ENCODE data around the gene SPOP.

The SPOP gene

GRCh38 chr17:49556223-49556943 lies 121.5 kb downstream of the SPOP start:
- no peaks in the 10 kb centered on the region for H3K9me3 ChIP-seq (ENCODE audit: severe bottlenecking)
- peak; percentile 96 for TF ChIP-seq CTCF (IDR thresholded peaks at IDR 0.05; ENCODE audit: poor library complexity, severe bottlenecking)
- H3K4me3 ChIP-seq (ENCODE audit: severe bottlenecking) = no peak overlapping the region
- H3K27me3 ChIP-seq (ENCODE audit: insufficient read depth, poor library complexity, severe bottlenecking) = no peaks in the 10 kb centered on the region
- DNase-seq (ENCODE audit: low spot score) (peak; percentile 68), ATAC-seq (ENCODE audit: low read depth) (peak; percentile 88)
- no peak overlapping the region for H3K27ac ChIP-seq (ENCODE audit: poor library complexity, severe bottlenecking)
- H3K36me3 ChIP-seq (ENCODE audit: low read depth) = no peaks in the 10 kb centered on the region
- H3K4me1 ChIP-seq (ENCODE audit: insufficient read depth, poor library complexity, severe bottlenecking) = no peaks in the 10 kb centered on the region

GRCh38 chr17:49555495-49556222 lies 122.2 kb downstream of the SPOP start:
- no peak for TF ChIP-seq CTCF (IDR thresholded peaks at IDR 0.05; ENCODE audit: poor library complexity, severe bottlenecking)
- Histone ChIP-seq H3K4me3 (ENCODE audit: severe bottlenecking) (no peak overlapping the region), H3K4me1 (ENCODE audit: insufficient read depth, poor library complexity, severe bottlenecking) (no peaks in the 10 kb centered on the region), H3K27me3 (ENCODE audit: insufficient read depth, poor library complexity, severe bottlenecking) (no peaks in the 10 kb centered on the region), H3K9me3 (ENCODE audit: severe bottlenecking) (no peaks in the 10 kb centered on the region), H3K27ac (ENCODE audit: poor library complexity, severe bottlenecking) (no peak overlapping the region), H3K36me3 (ENCODE audit: low read depth) (no peaks in the 10 kb centered on the region)
- ATAC-seq (ENCODE audit: low read depth) = no peak
- no peak for DNase-seq (ENCODE audit: low spot score)

- no peak for TF ChIP-seq CTCF (IDR thresholded peaks at IDR 0.05; ENCODE audit: poor library complexity, severe bottlenecking)
- Histone ChIP-seq H3K9me3 (ENCODE audit: severe bottlenecking) (no peaks in the 10 kb centered on the region), H3K4me1 (ENCODE audit: insufficient read depth, poor library complexity, severe bottlenecking) (no peaks in the 10 kb centered on the region), H3K27ac (ENCODE audit: poor library complexity, severe bottlenecking) (no peak overlapping the region), H3K27me3 (ENCODE audit: insufficient read depth, poor library complexity, severe bottlenecking) (no peaks in the 10 kb centered on the region), H3K36me3 (ENCODE audit: low read depth) (no peaks in the 10 kb centered on the region), H3K4me3 (ENCODE audit: severe bottlenecking) (no peak overlapping the region)
- ATAC-seq (ENCODE audit: low read depth) (no peak), DNase-seq (ENCODE audit: low spot score) (no peak)
These were observed 123.0 kb downstream of the SPOP start for GRCh38 chr17:49554694-49555494.

- Histone ChIP-seq H3K4me1 (ENCODE audit: insufficient read depth, poor library complexity, severe bottlenecking) (peaks cover 1% of the 10 kb centered on the region), H3K9me3 (ENCODE audit: severe bottlenecking) (no peaks in the 10 kb centered on the region), H3K27ac (ENCODE audit: poor library complexity, severe bottlenecking) (no peak overlapping the region), H3K27me3 (ENCODE audit: insufficient read depth, poor library complexity, severe bottlenecking) (no peaks in the 10 kb centered on the region), H3K36me3 (ENCODE audit: low read depth) (no peaks in the 10 kb centered on the region), H3K4me3 (ENCODE audit: severe bottlenecking) (no peak overlapping the region)
- no peak for DNase-seq (ENCODE audit: low spot score)
- TF ChIP-seq CTCF (IDR thresholded peaks at IDR 0.05; ENCODE audit: poor library complexity, severe bottlenecking) = no peak
- ATAC-seq (ENCODE audit: low read depth) = no peak
These were observed 124.1 kb downstream of the SPOP start for GRCh38 chr17:49553676-49554335.

Data from RWPE2 (cell line).